ENCODE results near the gene PPP2R2D.

DNA sequence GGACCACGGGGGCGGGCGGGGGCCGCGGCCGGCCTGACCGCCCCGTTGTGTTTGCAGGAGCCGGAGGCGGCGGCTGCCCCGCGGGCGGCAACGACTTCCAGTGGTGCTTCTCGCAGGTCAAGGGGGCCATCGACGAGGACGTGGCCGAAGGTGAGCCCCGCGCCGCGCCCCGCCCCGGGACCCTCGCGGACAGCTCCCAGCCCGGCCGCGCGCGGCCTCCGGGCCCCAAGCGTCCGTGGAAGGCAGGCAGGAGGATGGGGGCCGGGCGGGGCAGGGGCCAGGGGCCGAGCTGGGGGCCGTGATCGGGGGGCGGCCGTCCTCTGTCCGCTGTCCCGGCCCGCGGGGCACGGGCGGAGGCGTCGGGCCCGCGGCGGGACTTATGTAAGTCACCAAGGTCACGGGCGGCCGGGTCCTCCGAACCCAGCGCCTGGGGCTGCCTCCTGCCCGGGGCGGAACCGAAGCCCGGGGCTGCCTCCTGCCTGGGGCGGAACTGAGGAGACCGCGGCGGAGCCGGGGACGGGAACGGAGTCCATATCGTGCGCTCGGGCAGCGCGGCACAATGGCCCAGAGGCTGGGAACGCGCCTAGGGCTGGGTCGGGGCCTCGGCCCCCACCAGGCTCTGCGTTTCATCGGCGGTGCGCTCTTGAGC is 497 bp downstream of the PPP2R2D start:
- TF ChIP-seq, protein P1, sequence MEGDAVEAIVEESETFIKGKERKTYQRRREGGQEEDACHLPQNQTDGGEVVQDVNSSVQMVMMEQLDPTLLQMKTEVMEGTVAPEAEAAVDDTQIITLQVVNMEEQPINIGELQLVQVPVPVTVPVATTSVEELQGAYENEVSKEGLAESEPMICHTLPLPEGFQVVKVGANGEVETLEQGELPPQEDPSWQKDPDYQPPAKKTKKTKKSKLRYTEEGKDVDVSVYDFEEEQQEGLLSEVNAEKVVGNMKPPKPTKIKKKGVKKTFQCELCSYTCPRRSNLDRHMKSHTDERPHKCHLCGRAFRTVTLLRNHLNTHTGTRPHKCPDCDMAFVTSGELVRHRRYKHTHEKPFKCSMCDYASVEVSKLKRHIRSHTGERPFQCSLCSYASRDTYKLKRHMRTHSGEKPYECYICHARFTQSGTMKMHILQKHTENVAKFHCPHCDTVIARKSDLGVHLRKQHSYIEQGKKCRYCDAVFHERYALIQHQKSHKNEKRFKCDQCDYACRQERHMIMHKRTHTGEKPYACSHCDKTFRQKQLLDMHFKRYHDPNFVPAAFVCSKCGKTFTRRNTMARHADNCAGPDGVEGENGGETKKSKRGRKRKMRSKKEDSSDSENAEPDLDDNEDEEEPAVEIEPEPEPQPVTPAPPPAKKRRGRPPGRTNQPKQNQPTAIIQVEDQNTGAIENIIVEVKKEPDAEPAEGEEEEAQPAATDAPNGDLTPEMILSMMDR (IDR thresholded peaks at IDR 0.05) = no peak
- TF ChIP-seq POLR2A (IDR thresholded peaks at IDR 0.05) (no peak), POLR2AphosphoS5 (IDR thresholded peaks at IDR 0.05) (no peak)
